Brain microvascular endothelial cell (primary cell): ENCODE data around the gene PPOX.

Source experiments
- DNase-seq: peaks from one replicate; pipeline ENCODE4 v3.0.0-alpha.2; 2020
- H3K27ac ChIP-seq: fragments of 250-450 bp; sonication (Bioruptor Pico); 2 replicates; pipeline ENCODE4 v1.5.1; 2020; ENCODE audit warnings: mild to moderate bottlenecking, moderate library complexity
- H3K27me3 ChIP-seq: fragments of 250-450 bp; sonication (Bioruptor Pico); replicated peaks from 2 replicates; pipeline ENCODE4 v1.5.1; 2020; ENCODE audit warnings: mild to moderate bottlenecking
- H3K36me3 ChIP-seq: fragments of 250-450 bp; sonication (Bioruptor Pico); replicated peaks from 2 replicates; pipeline ENCODE4 v1.5.1; 2020; ENCODE audit warnings: mild to moderate bottlenecking
- H3K4me3 ChIP-seq: 2 replicates; pipeline ENCODE4 v1.5.1; 2011; ENCODE audit warnings: low read depth, mild to moderate bottlenecking, control low read depth, low read length, moderate library complexity
- in situ Hi-C: cut with HindIII; loops from 2 replicates; pipeline ENCODE4 v1.10.0; 2017; ENCODE audit warnings: low sequenced_read_pairs, low pct_ligation_motif_present
- TF ChIP-seq, protein P1 (sequence below): IDR thresholded peaks from 2 replicates; pipeline ENCODE4 v1.5.1; 2011; ENCODE audit warnings: low read depth, mild to moderate bottlenecking, moderate library complexity, low read length, control low read depth, inconsistent platforms; ENCODE audit errors: missing control alignments

PPOX gene

DNA sequence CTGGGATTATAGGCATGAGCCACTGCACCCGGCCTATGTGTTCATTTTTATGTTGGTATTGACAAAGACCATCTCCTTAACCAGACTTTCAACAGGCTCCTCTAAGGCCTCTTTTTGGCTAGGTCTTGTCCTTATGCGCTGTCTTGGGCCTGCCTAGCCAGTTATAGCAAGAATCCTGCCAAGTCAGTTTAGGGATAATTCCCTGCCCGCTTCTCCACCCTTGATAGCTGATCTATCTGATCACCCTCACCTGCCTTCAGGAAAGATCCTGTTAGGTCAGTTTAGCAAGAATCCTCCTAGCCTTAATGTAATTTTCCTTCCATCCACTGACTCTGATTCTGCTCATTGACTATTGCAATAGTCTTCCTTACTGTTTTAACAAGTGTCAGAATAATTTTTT lies 13.5 kb downstream of the PPOX start:
- Histone ChIP-seq H3K27ac (no peak overlapping the region), H3K27me3 (no peaks in the 10 kb centered on the region), H3K36me3 (peaks cover 5% of the 10 kb centered on the region), H3K4me3 (no peak overlapping the region)
- no peak for DNase-seq
- TF ChIP-seq, protein P1, sequence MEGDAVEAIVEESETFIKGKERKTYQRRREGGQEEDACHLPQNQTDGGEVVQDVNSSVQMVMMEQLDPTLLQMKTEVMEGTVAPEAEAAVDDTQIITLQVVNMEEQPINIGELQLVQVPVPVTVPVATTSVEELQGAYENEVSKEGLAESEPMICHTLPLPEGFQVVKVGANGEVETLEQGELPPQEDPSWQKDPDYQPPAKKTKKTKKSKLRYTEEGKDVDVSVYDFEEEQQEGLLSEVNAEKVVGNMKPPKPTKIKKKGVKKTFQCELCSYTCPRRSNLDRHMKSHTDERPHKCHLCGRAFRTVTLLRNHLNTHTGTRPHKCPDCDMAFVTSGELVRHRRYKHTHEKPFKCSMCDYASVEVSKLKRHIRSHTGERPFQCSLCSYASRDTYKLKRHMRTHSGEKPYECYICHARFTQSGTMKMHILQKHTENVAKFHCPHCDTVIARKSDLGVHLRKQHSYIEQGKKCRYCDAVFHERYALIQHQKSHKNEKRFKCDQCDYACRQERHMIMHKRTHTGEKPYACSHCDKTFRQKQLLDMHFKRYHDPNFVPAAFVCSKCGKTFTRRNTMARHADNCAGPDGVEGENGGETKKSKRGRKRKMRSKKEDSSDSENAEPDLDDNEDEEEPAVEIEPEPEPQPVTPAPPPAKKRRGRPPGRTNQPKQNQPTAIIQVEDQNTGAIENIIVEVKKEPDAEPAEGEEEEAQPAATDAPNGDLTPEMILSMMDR = no peak
- in situ Hi-C loops = no loop called here

DNA sequence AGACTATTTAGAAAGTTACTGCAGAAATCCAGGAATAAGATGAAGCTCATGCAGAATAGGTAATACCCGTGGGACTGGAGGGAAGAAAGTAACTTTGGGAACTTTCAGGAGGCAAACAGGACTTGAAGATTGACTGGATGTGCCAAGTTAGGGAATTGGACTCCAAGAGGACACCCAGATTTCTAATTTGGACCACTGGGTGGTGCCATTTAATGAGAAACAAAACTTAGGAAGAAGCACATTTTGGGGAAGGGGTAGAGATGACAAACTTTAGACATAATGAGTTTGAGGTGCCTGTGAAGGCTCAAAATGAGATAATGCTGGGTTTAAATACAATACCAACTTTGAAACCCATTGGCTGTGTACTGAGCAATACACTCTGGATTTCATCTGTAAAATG lies 14.4 kb downstream of the PPOX start:
- in situ Hi-C loops = no loop called here
- no peak for DNase-seq
- no peak overlapping the region for H3K4me3 ChIP-seq
- no peak overlapping the region for H3K27ac ChIP-seq
- no peaks in the 10 kb centered on the region for H3K36me3 ChIP-seq
- no peaks in the 10 kb centered on the region for H3K27me3 ChIP-seq
- TF ChIP-seq, protein P1 = peak; percentile 51

DNA sequence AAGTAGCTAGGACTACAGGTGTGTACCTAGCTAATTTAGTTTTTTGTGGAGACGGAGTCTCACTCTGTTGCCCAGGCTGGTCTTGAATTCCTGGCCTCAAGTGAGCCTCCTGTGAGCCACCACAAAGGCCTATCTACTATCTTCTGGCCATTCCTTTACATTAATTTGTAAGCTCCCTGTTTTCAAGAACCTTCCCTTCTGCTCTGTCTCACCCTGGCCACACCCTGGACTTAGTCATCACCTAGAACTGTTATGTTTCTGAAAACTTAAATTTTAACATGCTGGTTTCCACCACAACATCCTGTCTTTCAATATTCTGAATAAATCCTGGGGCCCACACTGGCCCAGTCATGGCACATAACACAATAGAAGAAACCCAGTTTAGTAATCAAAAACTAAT lies 16.0 kb downstream of the PPOX start:
- H3K36me3 ChIP-seq = no peaks in the 10 kb centered on the region
- H3K4me3 ChIP-seq = no peak overlapping the region
- in situ Hi-C loops = no loop called here
- no peak overlapping the region for H3K27ac ChIP-seq
- TF ChIP-seq, protein P1 = no peak
- no peaks in the 10 kb centered on the region for H3K27me3 ChIP-seq
- DNase-seq = no peak

DNA sequence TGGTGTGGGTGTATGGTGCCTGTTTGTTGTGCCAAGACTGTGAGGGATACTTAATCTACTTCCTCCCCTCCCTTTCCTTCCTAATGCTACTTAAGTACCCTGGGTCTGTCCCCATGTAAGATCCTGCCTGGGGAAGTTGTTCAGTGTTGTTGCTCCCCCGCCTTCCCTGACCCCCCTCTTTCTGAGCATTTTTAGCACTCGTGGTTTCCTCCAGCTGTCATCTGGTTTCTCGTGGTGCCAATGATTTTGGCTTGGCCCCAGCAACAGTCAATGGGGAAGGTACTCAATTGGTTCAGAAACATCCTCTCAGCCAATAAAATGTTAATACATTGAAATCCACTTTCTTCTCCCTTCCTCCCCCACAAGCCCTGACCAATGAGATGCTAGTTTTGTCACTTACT lies 19.1 kb downstream of the PPOX start:
- H3K27me3 ChIP-seq = no peaks in the 10 kb centered on the region
- no peak for DNase-seq
- no peak overlapping the region for H3K27ac ChIP-seq
- H3K36me3 ChIP-seq = no peaks in the 10 kb centered on the region
- no peak overlapping the region for H3K4me3 ChIP-seq
- TF ChIP-seq, protein P1 = no peak
- in situ Hi-C loops = no loop called here

DNA sequence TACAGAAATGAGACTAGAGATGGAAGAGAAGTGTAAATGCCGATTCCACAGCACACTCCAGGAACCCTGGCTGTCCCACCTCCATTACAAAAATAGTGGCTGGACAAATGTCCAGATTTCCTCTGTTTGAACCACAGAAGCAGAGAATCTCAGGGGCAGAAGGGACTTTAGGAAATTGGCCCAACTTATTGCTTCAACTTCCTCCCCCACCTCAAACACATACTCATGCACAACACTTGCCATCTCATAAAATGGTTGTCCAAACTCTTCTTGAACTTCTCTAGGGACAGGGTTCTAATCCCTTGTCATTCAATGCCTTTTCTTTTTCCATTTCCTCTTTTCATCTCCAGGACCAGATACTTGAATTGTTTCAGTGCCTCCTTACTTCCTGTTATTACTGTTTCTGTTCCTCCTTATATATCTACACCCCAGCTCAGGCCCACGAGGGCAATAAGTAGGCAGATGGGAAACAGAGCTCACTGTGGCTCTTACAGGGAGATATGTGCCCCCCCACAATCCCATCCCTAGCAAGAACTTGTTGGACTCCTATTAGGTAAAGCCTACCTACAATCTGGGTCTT lies 19.6 kb downstream of the PPOX start:
- no peak overlapping the region for H3K27ac ChIP-seq
- no peaks in the 10 kb centered on the region for H3K36me3 ChIP-seq
- no peaks in the 10 kb centered on the region for H3K27me3 ChIP-seq
- TF ChIP-seq, protein P1 = no peak
- no peak overlapping the region for H3K4me3 ChIP-seq
- no peak for DNase-seq
- in situ Hi-C loops = no loop called here

DNA sequence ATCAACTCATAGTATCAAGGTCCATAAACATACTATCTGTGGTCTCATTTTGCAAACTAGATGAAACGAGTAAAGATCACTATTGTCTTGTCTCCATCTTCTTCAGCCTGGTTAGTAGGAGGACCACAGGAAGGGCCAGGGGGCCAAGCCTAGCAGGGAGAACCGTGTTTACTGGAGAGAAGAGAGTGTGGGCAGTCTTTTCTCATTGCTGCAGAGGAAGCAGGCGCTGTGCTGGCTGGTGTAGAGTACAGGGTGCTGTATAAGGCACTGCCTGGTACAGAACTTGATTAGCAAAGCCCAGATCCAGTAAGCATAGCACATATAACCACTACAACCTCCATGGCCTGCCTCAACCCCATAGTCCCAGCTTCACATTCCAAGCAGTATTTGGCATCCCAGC lies 21.1 kb downstream of the PPOX start:
- in situ Hi-C loops = no loop called here
- H3K27me3 ChIP-seq = no peaks in the 10 kb centered on the region
- H3K27ac ChIP-seq = no peak overlapping the region
- no peak for DNase-seq
- H3K36me3 ChIP-seq = no peaks in the 10 kb centered on the region
- no peak overlapping the region for H3K4me3 ChIP-seq
- TF ChIP-seq, protein P1 = no peak
